ENCODE measurements around the gene FAM20C. TPM values are rescaled to one million over a fixed set of nuclear protein-coding genes. Genes with fewer than 3 reads are reported as not detected.

The FAM20C gene
- total RNA-seq, 1 experiment from 2014 or later = 62.6 TPM

DNA sequence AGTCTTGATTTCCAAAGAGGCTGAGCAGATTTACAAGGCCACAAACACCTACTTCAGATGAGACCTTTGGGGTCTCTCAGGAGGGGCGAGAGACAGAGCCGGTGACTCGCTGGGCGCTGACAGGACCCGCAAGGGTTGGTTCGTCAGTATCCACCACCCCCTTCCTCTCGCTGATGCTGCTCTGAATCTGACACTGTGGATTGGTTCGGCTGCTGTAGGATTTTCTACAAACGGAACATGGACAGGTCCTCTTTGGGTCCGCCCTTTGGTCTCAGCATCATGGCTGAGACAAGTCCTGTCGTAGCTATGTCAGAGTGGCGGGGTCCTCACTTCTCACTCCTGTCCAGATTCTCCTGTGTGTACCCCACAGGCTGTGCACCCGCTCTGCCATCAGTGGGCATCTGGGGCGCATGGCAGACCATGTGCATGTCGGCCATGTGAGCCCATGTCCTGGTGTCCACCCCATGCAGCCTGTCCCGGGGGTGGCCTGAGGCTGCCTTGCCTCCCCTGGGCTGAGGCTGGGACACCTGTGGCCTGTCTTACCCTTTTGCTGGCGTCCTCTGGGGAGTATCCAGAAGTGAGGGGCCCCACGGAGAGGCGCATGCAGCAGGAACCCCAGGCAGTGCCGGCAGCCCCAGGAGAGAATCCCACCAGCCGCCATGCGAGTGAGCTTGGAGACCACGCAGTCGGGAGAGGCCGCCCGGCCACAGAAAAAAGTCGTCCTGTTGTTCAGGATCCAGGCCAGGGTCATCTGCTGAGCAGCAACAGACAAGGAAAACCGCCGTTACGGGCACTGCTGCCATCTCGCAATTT lies 21.6 kb upstream of the FAM20C start:
- Histone ChIP-seq H2BK20ac (ENCODE audit: low read depth, low read length, poor library complexity, severe bottlenecking) (no peak overlapping the region), H4K5ac (ENCODE audit: insufficient read length, low read depth, low read length) (no peak overlapping the region), H2BK120ac (ENCODE audit: low read depth, low read length, poor library complexity, severe bottlenecking) (no peak overlapping the region), H3K4ac (ENCODE audit: low read depth, low read length) (no peak overlapping the region), H4K20me1 (ENCODE audit: control insufficient read depth, insufficient read depth, insufficient read length) (no peaks in the 10 kb centered on the region), H3K79me1 (ENCODE audit: insufficient read depth, low read depth, low read length, poor library complexity, severe bottlenecking) (no peaks in the 10 kb centered on the region), H3K23ac (ENCODE audit: insufficient read length, low read depth, low read length) (no peak overlapping the region), H3K4me1 (ENCODE audit: insufficient read depth, low read length) (no peaks in the 10 kb centered on the region), H3T11ph (ENCODE audit: low read length) (no peak overlapping the region), H3K56ac (ENCODE audit: insufficient read length, low read depth, low read length) (no peak overlapping the region), H2BK5ac (ENCODE audit: insufficient read length, low read length) (no peak overlapping the region), H2BK12ac (ENCODE audit: insufficient read length, low read depth, low read length) (no peak overlapping the region), H3K9ac (ENCODE audit: extremely low read depth, insufficient read length, low read length) (no peak overlapping the region), H3K9me3 (ENCODE audit: control insufficient read depth, low read depth, low read length) (no peaks in the 10 kb centered on the region), H3K18ac (ENCODE audit: insufficient read length, low read depth, low read length) (no peak overlapping the region), H3K4me2 (ENCODE audit: insufficient read depth, insufficient read length, low read length) (no peak overlapping the region), H2AK5ac (ENCODE audit: insufficient read length, low read length) (no peak overlapping the region), H3K27ac (ENCODE audit: insufficient read length, low read depth, low read length) (no peak overlapping the region), H4K91ac (ENCODE audit: insufficient read length, low read depth, low read length) (no peak overlapping the region), H2AFZ (ENCODE audit: low read length) (no peak overlapping the region), H2BK15ac (ENCODE audit: low read depth, low read length) (no peak overlapping the region), H4K8ac (replicated peaks; ENCODE audit: insufficient read length, low read depth, low read length) (no peak overlapping the region), H3K23me2 (ENCODE audit: insufficient read length, low read depth, low read length, poor library complexity, severe bottlenecking) (no peaks in the 10 kb centered on the region), H3K27me3 (ENCODE audit: insufficient read depth, low read length) (no peaks in the 10 kb centered on the region), H3K79me2 (ENCODE audit: insufficient read depth, low read length) (no peaks in the 10 kb centered on the region), H3K14ac (ENCODE audit: insufficient read depth, low read length) (no peak overlapping the region; the same call in 1 of the 2 replicates)
- TF ChIP-seq CTCF (conservative IDR thresholded peaks at IDR 0.05) = no peak
- no peak overlapping the region for H3K4me3 Mint-ChIP-seq
- H3K27me3 Mint-ChIP-seq (ENCODE audit: low read depth) = peaks cover 11% of the 10 kb centered on the region
- H3K36me3 Mint-ChIP-seq (ENCODE audit: insufficient read depth in 1 of 3, low read depth in 3 of 3) = no peaks in the 10 kb centered on the region; a peak in 1 of 7 replicates
- DNase-seq = no peak
- WGBS (ENCODE audit: extremely low coverage, insufficient read length, low lambda C conversion rate) = no CpG with 5 or more reads among the region's 31 CpGs
- no peak overlapping the region for H3K27ac Mint-ChIP-seq
- H3K4me1 Mint-ChIP-seq = peaks cover 11 to 15% of the 10 kb centered on the region in 2 experiments
- peaks cover 0 to 3% of the 10 kb centered on the region in 2 experiments; a peak in 1 of 5 replicates for H3K9me3 Mint-ChIP-seq
